B cell (primary cell): ENCODE results near the gene EXTL1. TPM values are rescaled to one million over a fixed set of nuclear protein-coding genes. Genes with fewer than 3 reads are reported as not detected.

Experiments used
- ATAC-seq: fragments of 200-7000 bp; cut with Tn5 transposase; one replicate; pipeline ENCODE4 v1.10.0; 2021; ENCODE audit warnings: low read depth, mild to moderate bottlenecking, moderate number of reproducible peaks, moderate library complexity
- CTCF ChIA-PET: fragments of 350-600 bp; sonication (Branson Sonifier 250); formaldehyde crosslinking; loops from one replicate; lab custom pipeline; 2021; ENCODE audit warnings: antibody characterized with exemption, inconsistent platforms; lab: Charles Lee
- POLR2A ChIA-PET: fragments of 350-600 bp; sonication (Branson Sonifier 250); formaldehyde crosslinking; loops from one replicate; lab custom pipeline; 2021; ENCODE audit warnings: antibody characterized with exemption; lab: Charles Lee
- DNase-seq: peaks from one replicate; pipeline ENCODE4 v3.0.0; 2013
- H2AFZ ChIP-seq: 2 replicates; pipeline ENCODE4 v1.6.1; 2012; ENCODE audit warnings: mild to moderate bottlenecking, low read depth, low read length; ENCODE audit not compliant: insufficient read depth, poor library complexity, severe bottlenecking
- H3K27ac ChIP-seq, 2 donors: 1 replicate in 1 of 2; 2 replicates in 1 of 2; pipeline ENCODE4 v1.5.1; 2012 to 2013; ENCODE audit warnings: low read length in 2 of 2, mild to moderate bottlenecking in 2 of 2, moderate library complexity in 1 of 2
- H3K27me3 ChIP-seq, 4 experiments: fragments of 200-600 bp in 1 of 4; sonication (generic) in 1 of 4; replicated peaks in 1 of 4; 1 replicate in 2 of 4; 2 replicates in 2 of 4; pipeline versions ENCODE4 v1.6.1 to v1.7.0; 2013 to 2016; ENCODE audit warnings: low read length in 3 of 4, mild to moderate bottlenecking in 2 of 4, mixed read lengths in 1 of 4, moderate library complexity in 1 of 4; ENCODE audit not compliant: insufficient read depth in 4 of 4, control insufficient read depth in 3 of 4; ENCODE audit errors: control extremely low read depth in 1 of 4
- H3K36me3 ChIP-seq, 2 experiments: replicated peaks in 1 of 2; 1 replicate in 1 of 2; 2 replicates in 1 of 2; pipeline versions ENCODE4 v1.6.1 to v1.7.1; 2013; ENCODE audit warnings: low read length in 1 of 2; ENCODE audit not compliant: insufficient read depth in 2 of 2, control insufficient read depth in 1 of 2; ENCODE audit errors: control extremely low read depth in 1 of 2, extremely low read depth in 1 of 2
- H3K4me1 ChIP-seq, 2 donors: fragments of 200-600 bp in 1 of 2; sonication (generic) in 1 of 2; 1 replicate in 1 of 2; 2 replicates in 1 of 2; pipeline versions ENCODE4 v1.5.1 to v1.6.1; 2013 to 2017; ENCODE audit warnings: low read length in 2 of 2; ENCODE audit not compliant: control insufficient read depth in 2 of 2, insufficient read depth in 2 of 2
- H3K4me2 ChIP-seq: replicated peaks from 2 replicates; pipeline ENCODE3; 2012; ENCODE audit warnings: mild to moderate bottlenecking, low read depth, low read length; ENCODE audit not compliant: poor library complexity, severe bottlenecking
- H3K4me3 ChIP-seq, 5 experiments: fragments of 200-600 bp in 1 of 5; sonication (generic) in 1 of 5; 1 replicate in 3 of 5; 2 replicates in 2 of 5; pipeline versions ENCODE4 v1.5.1 to v1.7.0; 2011 to 2016; ENCODE audit warnings: low read length in 4 of 5, mild to moderate bottlenecking in 4 of 5, low read depth in 2 of 5, control low read depth in 1 of 5, moderate library complexity in 1 of 5; ENCODE audit not compliant: insufficient read depth in 1 of 5; ENCODE audit errors: control extremely low read depth in 1 of 5, extremely low read depth in 1 of 5
- H3K79me2 ChIP-seq: fragments of 200-600 bp; sonication (generic); one replicate; pipeline ENCODE4 v1.6.0; 2016; ENCODE audit warnings: low read length; ENCODE audit not compliant: control insufficient read depth, insufficient read depth
- H3K9ac ChIP-seq: fragments of 200-600 bp; sonication (generic); 2 replicates; pipeline ENCODE4 v1.6.1; 2017; ENCODE audit warnings: mild to moderate bottlenecking, low read length, moderate library complexity
- H3K9me3 ChIP-seq, 3 donors: one replicate each; pipeline versions ENCODE4 v1.6.1 to v1.7.1; 2013; ENCODE audit warnings: low read length in 2 of 3; ENCODE audit not compliant: control insufficient read depth in 2 of 3, insufficient read depth in 1 of 3; ENCODE audit errors: control extremely low read depth in 1 of 3
- H4K20me1 ChIP-seq: 2 replicates; pipeline ENCODE4 v1.6.0; 2012; ENCODE audit warnings: mild to moderate bottlenecking, low read length; ENCODE audit not compliant: insufficient read depth, control insufficient read depth, poor library complexity, severe bottlenecking
- H3K27ac Mint-ChIP-seq: one replicate; pipeline ENCODE4 v1.8.0; 2021; ENCODE audit warnings: mixed read lengths
- H3K27me3 Mint-ChIP-seq: one replicate; pipeline ENCODE4 v1.8.0; 2021; ENCODE audit warnings: mixed read lengths
- H3K4me1 Mint-ChIP-seq: one replicate; pipeline ENCODE4 v1.8.0; 2021; ENCODE audit warnings: mixed read lengths
- H3K4me3 Mint-ChIP-seq: one replicate; pipeline ENCODE4 v1.8.0; 2021; ENCODE audit warnings: mixed read lengths
- H3K9me3 Mint-ChIP-seq: one replicate; pipeline ENCODE4 v1.8.0; 2022; ENCODE audit warnings: mixed read lengths; ENCODE audit not compliant: insufficient read depth
- EZH2 ChIP-seq: IDR thresholded peaks from 2 replicates; pipeline ENCODE4 v1.6.1; 2012; ENCODE audit warnings: borderline replicate concordance, low read depth, mild to moderate bottlenecking, moderate library complexity, low read length; ENCODE audit not compliant: insufficient read depth, poor library complexity, severe bottlenecking
- WGBS: methylation state at CpG from one replicate; pipeline ENCODE4 v1.1.5; 2013; ENCODE audit warnings: missing lambda C conversion rate; ENCODE audit not compliant: insufficient coverage; 5-methylcytosine and 5-hydroxymethylcytosine counted together
- intact Hi-C: fragments of 100-400 bp; cut with micrococcal nuclease; formaldehyde crosslinking; loops from one replicate; pipeline ENCODE4 v1.10.0; 2022
- polyA plus RNA-seq: library from polyadenylated mRNA; depleted of rRNA; stranded (reverse); fragments of >200 nt; gene quantifications from 2 replicates; pipeline ENCODE4 v1.2.3, GENCODE V29; 2012
- total RNA-seq, 2 donors: library from RNA; stranded (reverse); fragments of 120-200 nt in 1 of 2; gene quantifications; 1 replicate in 1 of 2; 2 replicates in 1 of 2; pipeline versions ENCODE4 v1.2.3 to v1.2.4, GENCODE V29; 2013 to 2022
- TF ChIP-seq, protein P1 (sequence below): fragments of 200-600 bp; IDR thresholded peaks from one replicate; pipeline ENCODE4 v1.8.0; 2022; ENCODE audit warnings: antibody characterized with exemption, mild to moderate bottlenecking

EXTL1 gene
- total and polyA plus RNA-seq, 2 donors (not counting 1 experiment from before 2014, with no cell fraction given): 0.12 TPM; not detected in 1

DNA sequence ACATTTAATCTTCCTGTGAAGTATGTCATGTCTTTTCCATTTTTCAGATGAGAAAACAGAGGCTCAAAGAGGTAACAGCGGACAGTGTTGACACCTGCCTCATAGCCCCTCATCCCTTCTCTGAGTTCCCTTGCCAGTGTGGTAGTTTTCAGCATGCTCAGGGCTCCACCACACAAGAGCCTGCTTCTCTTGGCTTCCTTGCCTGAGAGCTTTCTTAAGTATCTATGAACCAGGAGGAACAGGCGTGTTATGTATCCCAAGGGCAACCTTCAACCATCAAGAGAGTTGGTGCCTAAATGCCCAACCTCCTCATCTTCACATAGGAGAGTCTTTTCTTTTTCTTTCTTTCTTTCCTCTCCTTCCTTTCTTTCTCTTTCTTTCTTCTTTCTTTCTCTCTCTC lies 17.8 kb upstream of the EXTL1 start:
- no peaks in the 10 kb centered on the region for H3K9me3 ChIP-seq
- ATAC-seq (no peak), DNase-seq (no peak)
- peaks cover 8% of the 10 kb centered on the region for H3K27me3 Mint-ChIP-seq
- no peak overlapping the region for H2AFZ ChIP-seq
- H3K79me2 ChIP-seq: no peaks in the 10 kb centered on the region
- TF ChIP-seq, protein P1, sequence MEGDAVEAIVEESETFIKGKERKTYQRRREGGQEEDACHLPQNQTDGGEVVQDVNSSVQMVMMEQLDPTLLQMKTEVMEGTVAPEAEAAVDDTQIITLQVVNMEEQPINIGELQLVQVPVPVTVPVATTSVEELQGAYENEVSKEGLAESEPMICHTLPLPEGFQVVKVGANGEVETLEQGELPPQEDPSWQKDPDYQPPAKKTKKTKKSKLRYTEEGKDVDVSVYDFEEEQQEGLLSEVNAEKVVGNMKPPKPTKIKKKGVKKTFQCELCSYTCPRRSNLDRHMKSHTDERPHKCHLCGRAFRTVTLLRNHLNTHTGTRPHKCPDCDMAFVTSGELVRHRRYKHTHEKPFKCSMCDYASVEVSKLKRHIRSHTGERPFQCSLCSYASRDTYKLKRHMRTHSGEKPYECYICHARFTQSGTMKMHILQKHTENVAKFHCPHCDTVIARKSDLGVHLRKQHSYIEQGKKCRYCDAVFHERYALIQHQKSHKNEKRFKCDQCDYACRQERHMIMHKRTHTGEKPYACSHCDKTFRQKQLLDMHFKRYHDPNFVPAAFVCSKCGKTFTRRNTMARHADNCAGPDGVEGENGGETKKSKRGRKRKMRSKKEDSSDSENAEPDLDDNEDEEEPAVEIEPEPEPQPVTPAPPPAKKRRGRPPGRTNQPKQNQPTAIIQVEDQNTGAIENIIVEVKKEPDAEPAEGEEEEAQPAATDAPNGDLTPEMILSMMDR: no peak
- no peak for TF ChIP-seq EZH2
- H3K4me2 ChIP-seq: no peak overlapping the region
- no peaks in the 10 kb centered on the region for H4K20me1 ChIP-seq
- H3K4me3 Mint-ChIP-seq: no peak overlapping the region
- H3K4me1 ChIP-seq: peaks cover 0 to under 1% of the 10 kb centered on the region in 2 donors
- CTCF ChIA-PET: interaction anchor here (0.7 kb wide), 1 partner anchor 108 kb away, joined by 4 read pairs; no protein-coding TSS in a partner anchor
- no peak overlapping the region for H3K9ac ChIP-seq
- no peaks in the 10 kb centered on the region for H3K27me3 ChIP-seq
- H3K27ac Mint-ChIP-seq: no peak overlapping the region
- POLR2A ChIA-PET: no interaction called here
- no peaks in the 10 kb centered on the region for H3K4me1 Mint-ChIP-seq
- WGBS: 60% methylated on average over 1 of the region's 2 CpGs
- no peaks in the 10 kb centered on the region for H3K9me3 Mint-ChIP-seq
- intact Hi-C loops: no loop called here
- H3K27ac ChIP-seq: no peak overlapping the region
- H3K36me3 ChIP-seq: no peaks in the 10 kb centered on the region
- H3K4me3 ChIP-seq: no peak overlapping the region

DNA sequence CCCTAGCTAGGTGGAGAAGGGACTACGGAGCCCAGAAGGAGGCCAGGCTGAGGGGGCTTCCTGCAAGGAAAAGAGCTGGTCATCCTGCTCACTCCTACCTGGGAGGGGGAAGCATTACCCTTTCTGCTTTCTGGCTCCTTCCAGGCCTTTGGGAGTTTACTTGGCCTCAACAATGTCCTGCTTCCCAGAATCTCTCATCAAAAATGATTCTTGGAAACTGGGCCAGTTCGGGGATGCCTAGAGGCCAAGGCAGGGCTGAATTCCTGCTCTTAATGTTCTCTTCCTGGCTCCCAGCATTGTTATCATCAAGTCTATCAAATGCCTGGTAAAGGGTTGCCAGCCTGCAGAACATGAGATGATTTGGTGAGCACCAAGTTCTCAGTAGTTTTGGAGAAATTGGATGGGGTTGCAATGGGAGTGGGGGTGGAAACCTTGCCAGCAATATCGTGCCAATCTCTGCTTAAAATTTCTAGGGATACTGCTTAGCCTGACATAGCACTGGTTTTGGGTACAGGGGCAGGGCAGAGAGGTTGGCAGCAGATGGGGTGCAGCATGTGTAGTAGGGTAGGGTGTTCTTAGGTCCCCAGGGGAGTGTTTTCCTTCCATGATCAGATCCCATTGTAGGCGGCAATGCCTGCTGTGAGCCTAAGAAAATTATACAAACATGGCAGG lies 16.0 kb upstream of the EXTL1 start:
- intact Hi-C loops: no loop called here
- Histone ChIP-seq H3K9me3 (no peaks in the 10 kb centered on the region), H3K79me2 (no peaks in the 10 kb centered on the region), H2AFZ (no peak overlapping the region), H3K4me1 (no peaks in the 10 kb centered on the region), H3K4me3 (no peak overlapping the region), H3K9ac (no peak overlapping the region), H4K20me1 (no peaks in the 10 kb centered on the region), H3K27ac (no peak overlapping the region), H3K36me3 (no peaks in the 10 kb centered on the region), H3K27me3 (no peaks in the 10 kb centered on the region), H3K4me2 (no peak overlapping the region)
- no peaks in the 10 kb centered on the region for H3K4me1 Mint-ChIP-seq
- H3K27ac Mint-ChIP-seq: no peak overlapping the region
- no peak for ATAC-seq
- CTCF ChIA-PET: interaction anchor here (0.6 kb wide), 1 partner anchor 9 kb away, joined by 3 read pairs; no protein-coding TSS in a partner anchor
- peaks cover 8% of the 10 kb centered on the region for H3K27me3 Mint-ChIP-seq
- no peak for TF ChIP-seq EZH2
- TF ChIP-seq, protein P1: no peak
- H3K9me3 Mint-ChIP-seq: no peaks in the 10 kb centered on the region
- no peak overlapping the region for H3K4me3 Mint-ChIP-seq
- POLR2A ChIA-PET: no interaction called here
- 100% methylated on average over 4 of the region's 4 CpGs for WGBS
- no peak for DNase-seq
